K562 (cell line): Measurements from ENCODE around the gene SMC6. TPM values are rescaled to one million over a fixed set of nuclear protein-coding genes. Genes with fewer than 3 reads are reported as not detected.

ENCODE experiments used
- ATAC-seq: fragments of 200-7000 bp; cut with Tn5 transposase; 3 replicates; pipeline ENCODE4 v1.9.1; 2020; ENCODE audit warnings: moderate library complexity
- BruUV-seq: library from RNA; stranded (reverse); fragments of 400-500 nt; replicated peaks from 2 replicates; lab custom pipeline; 2021; lab: Mats Ljungman, UMichigan
- CTCF ChIA-PET: fragments of 300-600 bp; formaldehyde crosslinking; extraction: SDS; loops from one replicate; lab custom pipeline; 2021; ENCODE audit warnings: low intra/inter-chr PET ratio; lab: Yijun Ruan, JAX
- POLR2A ChIA-PET: fragments of 300-600, 350-650 bp; sonication (Branson Sonifier 250); formaldehyde crosslinking; extraction: SDS; loops from one replicate; lab custom pipeline; 2021; ENCODE audit warnings: antibody characterized with exemption, inconsistent platforms; lab: Yijun Ruan, JAX
- DNase-seq, 4 experiments: peaks; one replicate each; pipeline versions ENCODE4 v3.0.0 to v3.0.0-alpha.2; 2011 to 2018; ENCODE audit warnings: low spot score in 3 of 4, mixed read lengths in 3 of 4; ENCODE audit errors: extremely low read depth in 1 of 4
- FAIRE-seq: peaks from 2 replicates; lab custom pipeline; 2011; peaks lifted over from hg19 to GRCh38; lab: Jason Lieb, UNC
- H2AFZ ChIP-seq: 2 replicates; pipeline ENCODE4 v1.6.0; 2011; ENCODE audit warnings: low read depth, low read length, control low read depth, inconsistent platforms
- H3K27ac ChIP-seq: fragments of 200-600 bp; 3 replicates; pipeline ENCODE4 v1.8.0; 2011; ENCODE audit warnings: low read depth, mild to moderate bottlenecking, control low read depth, inconsistent platforms, low read length, moderate library complexity, mixed read lengths; ENCODE audit errors: extremely low read depth
- H3K27me3 ChIP-seq, 2 experiments: fragments of 300-600 bp in 1 of 2; 2 replicates in 1 of 2; 3 replicates in 1 of 2; pipeline versions ENCODE4 v1.6.0 to v1.8.0; 2011; ENCODE audit warnings: inconsistent platforms in 2 of 2, low read length in 2 of 2, mild to moderate bottlenecking in 1 of 2, mixed read lengths in 1 of 2, moderate library complexity in 1 of 2; ENCODE audit not compliant: control insufficient read depth in 2 of 2, insufficient read depth in 2 of 2
- H3K36me3 ChIP-seq: fragments of 300-600 bp; 3 replicates; pipeline ENCODE4 v1.8.0; 2011; ENCODE audit warnings: mild to moderate bottlenecking, low read length, inconsistent platforms; ENCODE audit not compliant: control insufficient read depth, insufficient read depth
- H3K4me1 ChIP-seq, 2 experiments: fragments of 200-600 bp in 1 of 2; replicated peaks in 1 of 2; 2 replicates in 1 of 2; 3 replicates in 1 of 2; pipeline versions ENCODE4 v1.5.1 to v1.8.0; 2011; ENCODE audit warnings: inconsistent platforms in 2 of 2, low read length in 2 of 2, mild to moderate bottlenecking in 1 of 2, mixed read lengths in 1 of 2, moderate library complexity in 1 of 2; ENCODE audit not compliant: control insufficient read depth in 2 of 2, insufficient read depth in 2 of 2
- H3K4me2 ChIP-seq: 2 replicates; pipeline ENCODE4 v1.6.1; 2011; ENCODE audit warnings: low read length, control low read depth, inconsistent platforms, mixed read lengths; ENCODE audit not compliant: insufficient read depth
- H3K4me3 ChIP-seq: fragments of 200-600 bp; sonication (generic), shearing (Covaris generic); 2 replicates; pipeline ENCODE4 v1.5.1; 2016; ENCODE audit warnings: control low read depth, inconsistent platforms
- H3K79me2 ChIP-seq: fragments of 200-600 bp; 3 replicates; pipeline ENCODE4 v1.8.0; 2011; ENCODE audit warnings: low read length, inconsistent platforms; ENCODE audit not compliant: control insufficient read depth, insufficient read depth
- H3K9ac ChIP-seq, 2 experiments: 2 replicates each; pipeline versions ENCODE4 v1.6.0 to v1.6.1; 2011; ENCODE audit warnings: low read depth in 2 of 2, low read length in 2 of 2, control low read depth in 1 of 2, inconsistent platforms in 1 of 2, mild to moderate bottlenecking in 1 of 2, mixed read lengths in 1 of 2; ENCODE audit not compliant: insufficient read depth in 1 of 2
- H3K9me1 ChIP-seq: one replicate; pipeline ENCODE4 v1.6.0; 2011; ENCODE audit warnings: inconsistent platforms, mild to moderate bottlenecking, low read length, moderate library complexity; ENCODE audit not compliant: control insufficient read depth, insufficient read depth
- H3K9me3 ChIP-seq: replicated peaks from 2 replicates; pipeline ENCODE4 v1.5.1; 2011; ENCODE audit warnings: low read depth, low read length, inconsistent platforms; ENCODE audit not compliant: control insufficient read depth, insufficient read depth
- H4K20me1 ChIP-seq: replicated peaks from 2 replicates; pipeline ENCODE4 v1.6.1; 2011; ENCODE audit warnings: low read length, inconsistent platforms, mixed read lengths; ENCODE audit not compliant: control insufficient read depth, insufficient read depth
- E2F3 ChIP-seq: fragments of 250-450 bp; sonication (Bioruptor Pico); IDR thresholded peaks from 2 replicates; pipeline ENCODE4 v1.4.0; 2020; ENCODE audit warnings: mild to moderate bottlenecking
- NCOA6 ChIP-seq: fragments of 450-650 bp; IDR thresholded peaks from 2 replicates; pipeline ENCODE4 v1.6.1; 2017; ENCODE audit warnings: mild to moderate bottlenecking
- PTTG1 ChIP-seq: fragments of 450-650 bp; IDR thresholded peaks from 2 replicates; pipeline ENCODE4 v1.6.1; 2016; ENCODE audit warnings: low read depth, mild to moderate bottlenecking, missing genetic modification characterization, missing compliant biosample characterization
- ZNF197 ChIP-seq: fragments of 200-800 bp; sonication (Bioruptor generic); IDR thresholded peaks from 2 replicates; pipeline ENCODE4 v1.6.1; 2016; ENCODE audit warnings: low read depth, missing genetic modification characterization, missing compliant biosample characterization
- WGBS: fragments of 100-300 bp; shearing (Covaris generic); methylation state at CpG from one replicate; pipeline ENCODE4 v1.1.6; 2016; ENCODE audit warnings: low coverage, mixed read lengths; ENCODE audit not compliant: insufficient coverage; ENCODE audit errors: missing lambda C conversion rate; 5-methylcytosine and 5-hydroxymethylcytosine counted together
- in situ Hi-C: fragments of 300-500 bp; cut with MboI; formaldehyde crosslinking; loops from 4 replicates; pipeline ENCODE4 v1.15.0; 2018; ENCODE audit warnings: inconsistent platforms, mixed read lengths
- intact Hi-C: fragments of 100-400 bp; cut with micrococcal nuclease; formaldehyde crosslinking; loops from 2 replicates; pipeline ENCODE4 v1.14.2; 2022
- polyA plus RNA-seq, 8 experiments: library from polyadenylated mRNA; depleted of rRNA in 4 of 8; stranded (reverse) in 5 of 8; unstranded in 3 of 8; fragments of >200 nt; fragmentation: Nextera tagmentation in 2 of 8; fragmentation: Illumina TruSeq in 1 of 8; extraction: Ambion mirVana in 2 of 8; extraction: Trizol in 1 of 8; gene quantifications; 2 replicates each; pipeline versions ENCODE4 v1.2.1 to v1.2.3, GENCODE V29; 2011 to 2014; ENCODE audit warnings: inconsistent platforms in 1 of 8, missing spikeins in 1 of 8
- total RNA-seq, 7 experiments: library from RNA; depleted of rRNA in 6 of 7; stranded (reverse); fragments of >200 nt in 6 of 7; fragmentation: Illumina TruSeq in 2 of 7; extraction: Trizol in 2 of 7; gene quantifications; 2 replicates each; pipeline versions ENCODE4 v1.2.1 to v1.2.3, GENCODE V29; 2011 to 2021; ENCODE audit warnings: low replicate concordance in 1 of 7
- TF ChIP-seq, protein P1 (sequence below): fragments of 250-450 bp; sonication (Bioruptor Pico); IDR thresholded peaks from 2 replicates; pipeline ENCODE4 v1.5.0; 2021; ENCODE audit warnings: mild to moderate bottlenecking, moderate library complexity
- TF ChIP-seq, protein P2 (sequence below): fragments of 250-450 bp; sonication (Bioruptor Pico); IDR thresholded peaks from 2 replicates; pipeline ENCODE4 v1.8.0; 2021; ENCODE audit warnings: borderline replicate concordance, mild to moderate bottlenecking, moderate library complexity; ENCODE audit not compliant: poor library complexity, severe bottlenecking
- TF ChIP-seq, protein P3 (sequence below): fragments of 150-350 bp; IDR thresholded peaks from 2 replicates; pipeline ENCODE4 v1.6.1; 2014; ENCODE audit warnings: low read depth, mild to moderate bottlenecking, low read length, borderline replicate concordance

SMC6 gene
- total and polyA plus RNA-seq, 9 of the 15 experiments (the other 6 are each of a cell fraction or from before 2014, with no cell fraction given), result 14.2 to 75.9 (median 47.7) TPM

DNA sequence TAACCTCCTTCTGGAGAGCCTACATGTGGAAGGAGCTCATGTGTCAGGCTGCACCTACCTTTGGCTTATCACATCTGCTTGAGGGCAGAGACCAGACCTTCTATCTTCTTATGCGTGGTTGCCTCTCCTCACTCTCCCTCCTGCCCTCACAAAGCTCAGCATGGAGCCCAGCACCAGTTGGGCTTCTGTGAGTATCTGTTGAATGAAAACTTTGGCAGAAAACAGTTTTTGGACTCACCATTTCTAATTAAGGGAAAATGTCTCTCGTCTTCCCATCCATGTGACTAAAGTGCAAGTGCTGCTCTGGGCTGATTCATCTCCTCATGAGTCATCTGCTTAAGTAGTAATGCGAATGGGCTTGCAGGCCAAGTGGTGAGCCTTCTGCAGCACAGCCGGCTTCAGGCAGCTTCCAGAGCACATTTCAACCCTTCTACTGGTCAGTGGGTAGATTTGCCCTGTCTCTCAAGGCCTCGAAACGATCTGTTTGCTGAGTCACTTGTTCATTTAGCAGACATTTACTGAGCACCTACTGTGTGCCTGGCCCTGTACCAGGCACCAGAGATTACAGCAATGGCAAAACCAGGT lies 110.5 kb downstream of the SMC6 start (continued):
- TF ChIP-seq, protein P1, sequence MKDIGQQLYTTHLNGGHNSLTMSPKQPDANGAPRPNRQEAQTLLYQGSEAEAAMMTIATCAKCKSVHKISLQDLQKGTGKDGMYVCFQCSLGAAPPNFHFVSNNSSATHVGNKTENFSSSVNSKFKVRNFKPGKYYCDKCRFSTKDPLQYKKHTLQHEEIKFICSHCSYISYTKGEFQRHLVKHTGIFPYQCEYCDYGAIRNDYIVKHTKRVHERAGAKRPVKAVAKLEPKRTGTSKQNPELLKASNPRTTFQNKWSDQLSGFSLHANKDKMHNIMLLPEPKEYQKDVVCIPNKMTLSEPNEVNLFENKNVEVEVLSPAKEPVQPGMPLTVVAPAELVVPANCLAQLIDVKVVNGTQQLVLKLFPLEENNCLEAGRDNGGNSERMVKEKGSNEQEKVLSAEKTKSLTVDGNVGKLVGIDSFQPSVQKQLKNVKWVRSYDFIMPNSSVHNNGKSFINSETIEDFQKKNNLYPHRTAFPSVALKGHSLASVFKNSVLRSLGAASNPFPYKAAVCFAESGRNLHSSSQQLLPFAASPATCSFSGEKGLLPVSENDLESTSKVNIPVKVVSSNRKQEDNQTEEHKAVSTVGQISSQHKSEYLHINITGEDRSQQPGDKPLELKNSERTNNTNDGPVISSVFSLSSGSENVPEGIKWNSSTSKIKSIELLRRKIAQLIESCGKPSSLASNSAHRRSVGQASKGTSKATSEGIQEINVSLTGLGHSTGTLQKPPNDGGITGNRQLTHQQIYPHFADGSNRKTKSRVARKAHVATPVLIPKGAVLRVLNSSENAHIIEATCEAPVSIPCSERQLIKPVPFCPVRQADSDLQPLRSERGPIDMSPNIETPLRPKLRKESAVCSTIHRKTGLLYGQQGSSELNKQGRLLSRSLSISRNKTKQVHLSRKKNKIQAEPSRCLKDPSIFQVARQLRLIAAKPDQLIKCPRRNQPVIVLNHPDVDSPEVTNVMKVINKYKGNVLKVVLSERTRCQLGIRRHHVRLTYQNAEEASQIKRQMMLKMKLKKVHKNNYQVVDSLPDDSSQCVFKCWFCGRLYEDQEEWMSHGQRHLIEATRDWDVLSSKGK (CRISPR knock-in tag), result no peak
- TF ChIP-seq PTTG1, result no peak

DNA sequence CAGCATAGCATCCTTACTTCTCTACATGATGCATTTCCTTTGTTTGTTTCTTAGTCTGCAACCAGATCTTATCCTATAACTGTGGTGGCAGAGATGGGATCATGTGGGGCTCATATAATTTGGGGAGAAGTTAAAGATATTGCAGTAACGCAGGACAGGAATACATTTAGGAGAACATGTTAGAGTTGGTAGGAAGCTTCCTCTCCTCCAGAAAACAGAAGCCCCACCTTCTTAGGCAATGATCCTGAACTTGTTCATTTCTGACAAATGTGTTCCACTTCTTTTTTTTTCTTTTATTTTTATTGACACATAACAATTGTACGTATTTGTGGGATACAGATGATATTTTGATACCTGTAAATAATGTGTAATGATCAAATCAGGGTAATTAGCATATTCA lies 113.2 kb downstream of the SMC6 start:
- no peaks in the 10 kb centered on the region for H3K9me3 ChIP-seq
- no peak overlapping the region for H3K9ac ChIP-seq
- no peaks in the 10 kb centered on the region for H3K27me3 ChIP-seq
- DNase-seq, result no peak
- peaks cover 22 to 32% of the 10 kb centered on the region in 2 experiments for H3K4me1 ChIP-seq
- WGBS, result 55% methylated on average over 2 of the region's 2 CpGs
- no peak overlapping the region for H3K4me3 ChIP-seq
- intact Hi-C loops (loop anchor here (5.0 kb wide), 1 partner anchor 123 kb away; the partner anchor contains the start of gene RAD51AP2), in situ Hi-C loops (no loop called here)
- H3K9me1 ChIP-seq, result no peaks in the 10 kb centered on the region
- ChIA-PET POLR2A (interaction anchor here (0.6 to 0.7 kb wide), 2 partner anchors 9 to 67 kb away, joined by 3 read pairs; no protein-coding TSS in a partner anchor), CTCF (no interaction called here)
- no peaks in the 10 kb centered on the region for H3K79me2 ChIP-seq
- no peak overlapping the region for H2AFZ ChIP-seq
- ATAC-seq, result no peak
- H3K36me3 ChIP-seq, result no peaks in the 10 kb centered on the region
- BruUV-seq, result no TSS peak
- no peak overlapping the region for H3K4me2 ChIP-seq
- H4K20me1 ChIP-seq, result no peaks in the 10 kb centered on the region
- no peak for FAIRE-seq
- H3K27ac ChIP-seq, result no peak overlapping the region
- TF ChIP-seq NCOA6 (no peak), ZNF197 (CRISPR knock-in tag) (no peak), E2F3 (CRISPR knock-in tag) (no peak)
- TF ChIP-seq, protein P2, sequence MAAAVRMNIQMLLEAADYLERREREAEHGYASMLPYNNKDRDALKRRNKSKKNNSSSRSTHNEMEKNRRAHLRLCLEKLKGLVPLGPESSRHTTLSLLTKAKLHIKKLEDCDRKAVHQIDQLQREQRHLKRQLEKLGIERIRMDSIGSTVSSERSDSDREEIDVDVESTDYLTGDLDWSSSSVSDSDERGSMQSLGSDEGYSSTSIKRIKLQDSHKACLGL (CRISPR knock-in tag), result no peak
- TF ChIP-seq, protein P3, sequence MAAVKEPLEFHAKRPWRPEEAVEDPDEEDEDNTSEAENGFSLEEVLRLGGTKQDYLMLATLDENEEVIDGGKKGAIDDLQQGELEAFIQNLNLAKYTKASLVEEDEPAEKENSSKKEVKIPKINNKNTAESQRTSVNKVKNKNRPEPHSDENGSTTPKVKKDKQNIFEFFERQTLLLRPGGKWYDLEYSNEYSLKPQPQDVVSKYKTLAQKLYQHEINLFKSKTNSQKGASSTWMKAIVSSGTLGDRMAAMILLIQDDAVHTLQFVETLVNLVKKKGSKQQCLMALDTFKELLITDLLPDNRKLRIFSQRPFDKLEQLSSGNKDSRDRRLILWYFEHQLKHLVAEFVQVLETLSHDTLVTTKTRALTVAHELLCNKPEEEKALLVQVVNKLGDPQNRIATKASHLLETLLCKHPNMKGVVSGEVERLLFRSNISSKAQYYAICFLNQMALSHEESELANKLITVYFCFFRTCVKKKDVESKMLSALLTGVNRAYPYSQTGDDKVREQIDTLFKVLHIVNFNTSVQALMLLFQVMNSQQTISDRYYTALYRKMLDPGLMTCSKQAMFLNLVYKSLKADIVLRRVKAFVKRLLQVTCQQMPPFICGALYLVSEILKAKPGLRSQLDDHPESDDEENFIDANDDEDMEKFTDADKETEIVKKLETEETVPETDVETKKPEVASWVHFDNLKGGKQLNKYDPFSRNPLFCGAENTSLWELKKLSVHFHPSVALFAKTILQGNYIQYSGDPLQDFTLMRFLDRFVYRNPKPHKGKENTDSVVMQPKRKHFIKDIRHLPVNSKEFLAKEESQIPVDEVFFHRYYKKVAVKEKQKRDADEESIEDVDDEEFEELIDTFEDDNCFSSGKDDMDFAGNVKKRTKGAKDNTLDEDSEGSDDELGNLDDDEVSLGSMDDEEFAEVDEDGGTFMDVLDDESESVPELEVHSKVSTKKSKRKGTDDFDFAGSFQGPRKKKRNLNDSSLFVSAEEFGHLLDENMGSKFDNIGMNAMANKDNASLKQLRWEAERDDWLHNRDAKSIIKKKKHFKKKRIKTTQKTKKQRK, result no peak
